Activated T-helper 2 cell treated with anti-CD3 and anti-CD28 coated beads, Interferon-gamma antibody, Interleukin-2, Interleukin-4, amounts not matched to agents 10 μg/mL and 5 μg/mL and 100 μg/mL, durations not matched to agents 14 hours and 24 hours and 36 hours (primary cell): Measurements from ENCODE around the gene DDHD1. TPM values are rescaled to one million over a fixed set of nuclear protein-coding genes. Genes with fewer than 3 reads are reported as not detected.
A peak's percentile ranks its signal among the peaks of the same experiment; 100 is the strongest.
"Not testable (repeated sequence)": the region's sequence is repeated elsewhere in the genome, so short reads cannot be mapped to it uniquely, and the experiment has no call there.

Experiments
- DNase-seq: peaks from one replicate; pipeline ENCODE4 v3.0.0; 2021; ENCODE audit warnings: low spot score
- H3K27ac Mint-ChIP-seq: one replicate; pipeline ENCODE4 v1.8.0; 2021; ENCODE audit warnings: mixed read lengths
- H3K27me3 Mint-ChIP-seq: one replicate; pipeline ENCODE4 v1.8.0; 2021; ENCODE audit warnings: low read depth, mixed read lengths
- H3K36me3 Mint-ChIP-seq: one replicate; pipeline ENCODE4 v1.8.0; 2021; ENCODE audit warnings: low read depth, mixed read lengths
- H3K4me1 Mint-ChIP-seq: one replicate; pipeline ENCODE4 v1.8.0; 2021; ENCODE audit warnings: low read depth, mixed read lengths
- H3K4me3 Mint-ChIP-seq: one replicate; pipeline ENCODE4 v1.8.0; 2021; ENCODE audit warnings: low read depth, mild to moderate bottlenecking, moderate library complexity, mixed read lengths
- H3K9me3 Mint-ChIP-seq: one replicate; pipeline ENCODE4 v1.8.0; 2021; ENCODE audit warnings: mixed read lengths
- intact Hi-C: fragments of 100-400 bp; cut with micrococcal nuclease; formaldehyde crosslinking; loops from one replicate; pipeline ENCODE4 v1.15.1; 2023
- total RNA-seq: library from RNA; stranded (reverse); gene quantifications from 2 replicates; pipeline ENCODE4 v1.2.3, GENCODE V29; 2022

DDHD1 gene
- total RNA-seq, 1 donor from 2014 or later: 53.7 TPM

DNA sequence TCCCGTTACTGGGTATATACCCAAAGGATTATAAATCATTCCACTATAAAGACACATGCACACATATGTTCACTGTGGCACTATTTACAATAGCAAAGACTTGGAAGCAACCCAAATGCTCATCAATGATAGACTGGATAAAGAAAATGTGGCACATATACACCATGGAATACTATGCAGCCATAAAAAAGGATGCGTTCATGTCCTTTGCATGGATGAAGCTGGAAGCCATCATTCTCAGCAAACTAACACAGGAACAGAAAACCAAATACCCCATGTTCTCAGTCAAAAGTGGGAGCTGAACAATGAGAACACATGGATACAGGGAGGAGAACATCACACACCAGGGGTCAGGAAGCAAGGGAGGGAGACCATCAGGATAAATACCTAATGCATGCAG, 31.7 kb downstream of the DDHD1 start:
- H3K27ac Mint-ChIP-seq, H3K4me3 Mint-ChIP-seq, H3K27me3 Mint-ChIP-seq, intact Hi-C loops, DNase-seq: not testable (repeated sequence)
- Mint-ChIP-seq H3K4me1 (peaks cover 44% of the 10 kb centered on the region), H3K36me3 (peaks cover 56% of the 10 kb centered on the region), H3K9me3 (peaks cover 34% of the 10 kb centered on the region)

DNA sequence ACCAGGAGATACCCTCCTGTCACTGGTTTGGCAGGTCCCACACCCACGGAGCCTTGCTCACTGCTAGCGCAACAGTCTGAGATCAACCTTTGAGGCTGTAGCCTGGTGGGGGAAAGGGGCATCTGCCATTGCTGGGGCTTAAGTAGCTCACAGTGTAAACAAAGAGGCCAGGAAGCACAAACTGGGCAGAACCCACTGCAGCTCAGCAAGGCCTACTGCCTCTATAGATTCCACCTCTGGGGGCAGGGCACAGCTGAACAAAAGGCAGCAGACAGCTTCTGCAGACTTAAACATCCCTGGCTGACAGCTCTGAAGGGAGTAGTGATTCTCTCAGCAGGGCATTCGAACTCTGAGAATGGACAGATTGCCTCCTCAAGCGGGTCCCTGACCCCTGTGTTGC, 35.6 kb downstream of the DDHD1 start:
- peaks cover 71% of the 10 kb centered on the region for H3K36me3 Mint-ChIP-seq
- H3K4me3 Mint-ChIP-seq, H3K27me3 Mint-ChIP-seq, intact Hi-C loops, DNase-seq, H3K27ac Mint-ChIP-seq: not testable (repeated sequence)
- peaks cover 49% of the 10 kb centered on the region for H3K9me3 Mint-ChIP-seq
- H3K4me1 Mint-ChIP-seq: peaks cover 58% of the 10 kb centered on the region

DNA sequence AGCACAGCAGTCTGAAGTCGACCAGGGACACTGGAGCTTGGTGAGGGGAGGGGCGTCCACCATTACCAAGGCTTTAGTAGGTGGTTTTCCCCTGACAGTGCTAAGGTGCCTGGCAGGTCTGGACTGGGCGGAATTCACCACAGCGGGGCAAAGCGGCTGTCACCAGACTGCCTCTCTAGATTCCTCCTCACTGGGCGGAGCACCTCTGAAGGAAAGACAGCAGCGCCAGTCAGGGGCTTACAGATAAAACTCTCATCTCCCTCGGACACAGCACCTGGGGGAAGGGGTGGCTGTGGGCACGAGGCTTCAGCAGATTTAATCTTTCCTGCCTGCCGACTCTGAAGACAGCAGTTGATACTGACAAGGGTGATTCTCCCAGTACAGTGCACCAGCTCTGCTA, 39.1 kb downstream of the DDHD1 start:
- intact Hi-C loops: no loop called here
- Mint-ChIP-seq H3K36me3 (peaks cover 40% of the 10 kb centered on the region), H3K9me3 (peaks cover 22% of the 10 kb centered on the region), H3K4me3 (no peak overlapping the region), H3K4me1 (peaks cover 53% of the 10 kb centered on the region), H3K27me3 (no peaks in the 10 kb centered on the region), H3K27ac (no peak overlapping the region)
- DNase-seq: no peak

DNA sequence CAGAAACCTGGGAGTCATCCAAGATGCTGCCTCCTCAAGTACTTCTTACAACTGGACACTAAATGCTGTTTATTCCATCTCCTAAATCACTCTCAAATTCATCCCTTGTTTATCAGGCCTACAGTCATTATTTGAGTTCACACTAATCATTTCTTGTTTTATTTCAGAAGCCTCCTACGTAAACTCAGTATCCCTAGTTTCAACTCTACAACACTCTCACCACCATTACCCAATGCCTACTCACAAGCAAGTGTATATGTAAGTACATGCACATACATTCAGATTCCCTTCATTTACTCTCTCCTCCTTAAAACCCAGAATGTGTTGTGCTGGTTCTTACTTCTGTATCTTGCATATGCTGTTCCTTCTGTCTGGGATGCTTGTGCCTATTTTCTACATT, 43.0 kb downstream of the DDHD1 start:
- H3K36me3 Mint-ChIP-seq: peaks cover 23% of the 10 kb centered on the region
- intact Hi-C loops: no loop called here
- peaks cover 11% of the 10 kb centered on the region for H3K9me3 Mint-ChIP-seq
- DNase-seq: no peak
- H3K27ac Mint-ChIP-seq: no peak overlapping the region
- no peaks in the 10 kb centered on the region for H3K27me3 Mint-ChIP-seq
- no peak overlapping the region for H3K4me3 Mint-ChIP-seq
- H3K4me1 Mint-ChIP-seq: peaks cover 34% of the 10 kb centered on the region

DNA sequence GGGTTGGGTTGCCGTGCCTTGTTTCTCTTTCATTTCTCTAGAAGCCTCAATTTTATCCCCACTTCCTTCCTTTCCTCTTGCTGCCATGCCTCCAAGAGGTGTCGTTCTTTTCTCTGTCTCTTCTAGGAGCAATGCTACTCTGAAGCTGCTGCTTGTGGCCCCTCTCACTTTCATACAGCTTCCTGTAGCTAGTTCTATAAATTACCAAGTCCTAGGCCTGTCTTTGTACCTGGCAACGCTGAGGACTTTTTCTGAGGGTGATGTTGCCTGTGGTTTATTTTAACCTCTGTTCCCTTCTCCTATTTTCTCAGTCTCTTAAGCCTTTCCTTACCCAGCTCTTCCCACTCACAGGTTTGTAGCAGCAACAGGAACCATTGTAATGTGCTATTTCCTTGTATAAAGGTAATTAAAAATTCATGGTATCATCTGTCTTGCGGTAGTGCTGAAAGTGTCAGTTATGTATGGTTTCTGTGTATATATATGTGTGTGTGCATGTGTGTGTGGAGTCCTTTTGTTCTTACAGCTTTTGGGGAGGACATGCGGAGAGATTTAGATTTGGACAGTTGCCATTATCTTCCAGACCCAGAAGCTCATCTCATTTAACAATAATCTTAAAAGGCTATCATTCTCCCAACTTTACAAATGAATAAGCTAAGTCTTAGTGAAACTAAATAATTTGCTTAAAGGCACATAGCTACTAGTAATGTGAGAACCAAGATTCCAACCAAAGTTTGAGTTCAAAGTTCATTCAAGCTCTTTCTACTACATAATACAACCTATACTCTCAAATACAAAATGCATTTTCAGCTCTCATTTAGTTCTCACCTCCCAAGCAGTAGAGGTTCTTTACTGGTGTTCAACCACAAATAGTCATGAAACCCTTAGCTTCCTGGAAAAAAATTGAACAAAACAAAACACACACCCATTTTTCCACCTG, 43.8 kb downstream of the DDHD1 start:
- Mint-ChIP-seq H3K36me3 (peaks cover 19% of the 10 kb centered on the region), H3K27ac (no peak overlapping the region), H3K27me3 (no peaks in the 10 kb centered on the region), H3K4me3 (no peak overlapping the region), H3K4me1 (peaks cover 29% of the 10 kb centered on the region), H3K9me3 (peaks cover 7% of the 10 kb centered on the region)
- peak; percentile 72 for DNase-seq
- intact Hi-C loops: loop anchor here (1.0 to 2.0 kb wide), 6 partner anchors 35 to 695 kb away; partner anchors contain the start of gene DDHD1

GRCh38 chr14:53108292-53109104, 44.6 kb downstream of the DDHD1 start:
- Mint-ChIP-seq H3K9me3 (peaks cover 7% of the 10 kb centered on the region), H3K36me3 (peaks cover 23% of the 10 kb centered on the region), H3K27ac (no peak overlapping the region), H3K27me3 (no peaks in the 10 kb centered on the region), H3K4me3 (no peak overlapping the region), H3K4me1 (peaks cover 28% of the 10 kb centered on the region)
- intact Hi-C loops: loop anchor here (1.0 to 2.0 kb wide), 6 partner anchors 36 to 694 kb away; partner anchors contain the start of gene DDHD1
- no peak for DNase-seq

DNA sequence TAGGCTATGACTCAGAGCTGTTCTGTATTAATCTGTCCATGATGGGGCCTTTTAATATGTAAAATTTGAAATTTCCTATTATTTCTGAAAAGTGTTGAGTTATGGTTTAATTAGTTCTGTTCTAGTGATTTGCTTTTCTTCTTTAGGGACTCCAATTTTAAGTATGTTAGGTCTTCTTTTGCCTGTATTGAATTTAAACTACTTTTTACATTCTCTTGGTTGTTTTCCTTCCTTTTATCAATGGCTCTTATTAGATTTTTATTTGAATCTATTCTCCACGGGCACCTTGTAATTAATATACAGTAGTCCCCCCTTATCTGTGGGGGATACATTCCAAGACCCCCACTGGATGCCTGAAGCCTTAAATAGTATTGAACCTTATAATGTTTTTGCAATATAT, 46.4 kb downstream of the DDHD1 start:
- Mint-ChIP-seq H3K27ac (no peak overlapping the region), H3K27me3 (no peaks in the 10 kb centered on the region), H3K36me3 (peaks cover 36% of the 10 kb centered on the region), H3K4me1 (peaks cover 29% of the 10 kb centered on the region), H3K9me3 (peaks cover 7% of the 10 kb centered on the region), H3K4me3 (no peak overlapping the region)
- DNase-seq: no peak
- intact Hi-C loops: no loop called here

GRCh38 chr14:53103636-53104340, 49.3 kb downstream of the DDHD1 start:
- intact Hi-C loops: loop anchor here (5.0 kb wide), 1 partner anchor 41 kb away; no protein-coding TSS in a partner anchor
- H3K9me3 Mint-ChIP-seq: peaks cover 7% of the 10 kb centered on the region

GRCh38 chr14:53093206-53093605, 59.9 kb downstream of the DDHD1 start:
- Mint-ChIP-seq H3K4me1 (peaks cover 3% of the 10 kb centered on the region), H3K27ac (no peak overlapping the region), H3K36me3 (peaks cover 61% of the 10 kb centered on the region), H3K4me3 (no peak overlapping the region), H3K27me3 (no peaks in the 10 kb centered on the region), H3K9me3 (peaks cover 18% of the 10 kb centered on the region)
- intact Hi-C loops: no loop called here
- no peak for DNase-seq

More at GRCh38 chr14:53103636-53104340, 49.3 kb downstream of the DDHD1 start:
- H3K36me3 Mint-ChIP-seq: peaks cover 47% of the 10 kb centered on the region
- H3K27me3 Mint-ChIP-seq: no peaks in the 10 kb centered on the region
- H3K4me1 Mint-ChIP-seq: peaks cover 22% of the 10 kb centered on the region
- H3K27ac Mint-ChIP-seq: no peak overlapping the region
- H3K4me3 Mint-ChIP-seq: no peak overlapping the region
- no peak for DNase-seq

GRCh38 chr14:53090853-53091252, 62.3 kb downstream of the DDHD1 start:
- H3K9me3 Mint-ChIP-seq: peaks cover 25% of the 10 kb centered on the region
- H3K27me3 Mint-ChIP-seq: no peaks in the 10 kb centered on the region
- no peak for DNase-seq
- intact Hi-C loops: no loop called here
- H3K36me3 Mint-ChIP-seq: peaks cover 80% of the 10 kb centered on the region
- no peak overlapping the region for H3K4me3 Mint-ChIP-seq
- no peak overlapping the region for H3K27ac Mint-ChIP-seq
- peaks cover 20% of the 10 kb centered on the region for H3K4me1 Mint-ChIP-seq

- H3K36me3 Mint-ChIP-seq: peaks cover 95% of the 10 kb centered on the region
- H3K27ac Mint-ChIP-seq, H3K4me3 Mint-ChIP-seq, DNase-seq, intact Hi-C loops, H3K27me3 Mint-ChIP-seq: not testable (repeated sequence)
- peaks cover 27% of the 10 kb centered on the region for H3K9me3 Mint-ChIP-seq
- H3K4me1 Mint-ChIP-seq: peaks cover 27% of the 10 kb centered on the region
Observed at GRCh38 chr14:53084954-53085353, 68.2 kb downstream of the DDHD1 start.

DNA sequence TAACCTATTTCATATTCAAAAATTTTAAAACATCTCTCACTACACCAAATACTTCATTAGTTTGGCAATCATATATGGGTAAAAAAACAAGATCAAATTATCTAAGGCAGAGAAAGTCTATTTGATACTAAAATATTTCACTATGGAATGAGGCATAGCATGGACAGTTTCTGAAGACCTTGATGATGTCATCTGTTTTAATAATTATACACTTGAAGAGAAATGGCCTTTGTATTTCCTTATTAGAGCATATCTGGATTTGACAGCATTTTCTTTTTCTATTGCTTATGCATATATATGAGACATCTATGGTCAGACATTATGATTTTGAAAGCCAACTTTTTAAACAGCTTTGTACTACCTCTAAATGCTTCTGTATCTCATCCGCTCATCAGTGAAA, 88.6 kb downstream of the DDHD1 start:
- DNase-seq: no peak
- H3K4me3 Mint-ChIP-seq: no peak overlapping the region
- intact Hi-C loops: loop anchor here (5.0 kb wide), 1 partner anchor 38 kb away; no protein-coding TSS in a partner anchor
- H3K9me3 Mint-ChIP-seq: no peaks in the 10 kb centered on the region
- no peaks in the 10 kb centered on the region for H3K27me3 Mint-ChIP-seq
- H3K36me3 Mint-ChIP-seq: peaks cover 41% of the 10 kb centered on the region
- no peak overlapping the region for H3K27ac Mint-ChIP-seq
- peaks cover 9% of the 10 kb centered on the region for H3K4me1 Mint-ChIP-seq
